HepG2 (cell line): ENCODE measurements around the gene PHF10. TPM values are rescaled to one million over a fixed set of nuclear protein-coding genes. Genes with fewer than 3 reads are reported as not detected.

Experiments used
- EED ChIP-seq: sonication (generic); formaldehyde crosslinking; IDR thresholded peaks from 2 replicates; pipeline ENCODE4 v1.5.0; 2020; ENCODE audit warnings: mild to moderate bottlenecking, missing genetic modification reagents
- LRRFIP1 ChIP-seq: sonication (generic); formaldehyde crosslinking; conservative IDR thresholded peaks from 2 replicates; pipeline ENCODE4 v1.4.0; 2020; ENCODE audit warnings: missing genetic modification reagents
- TEF ChIP-seq: sonication (generic); formaldehyde crosslinking; IDR thresholded peaks from 2 replicates; pipeline ENCODE4 v1.5.0; 2020; ENCODE audit warnings: missing genetic modification reagents
- ZNF484 ChIP-seq: sonication (generic); formaldehyde crosslinking; IDR thresholded peaks from 2 replicates; pipeline ENCODE4 v1.5.1; 2020; ENCODE audit warnings: mild to moderate bottlenecking, low read depth, missing genetic modification reagents, borderline replicate concordance
- polyA plus RNA-seq, 8 experiments: library from polyadenylated mRNA; depleted of rRNA in 3 of 8; stranded (reverse) in 7 of 8; unstranded in 1 of 8; fragments of >200 nt; fragmentation: Illumina TruSeq in 4 of 8; extraction: Trizol in 4 of 8; gene quantifications; 2 replicates each; pipeline versions ENCODE4 v1.2.1 to v1.2.3, GENCODE V29; 2011 to 2016; ENCODE audit warnings: low read depth in 4 of 8, missing spikeins in 1 of 8, mixed read lengths in 1 of 8; ENCODE audit not compliant: insufficient read depth in 1 of 8
- total RNA-seq, 5 experiments: library from RNA; depleted of rRNA; stranded (reverse); fragments of >200 nt; fragmentation: Illumina TruSeq; extraction: Trizol; gene quantifications; 2 replicates each; pipeline ENCODE4 v1.2.3, GENCODE V29; 2016; ENCODE audit warnings: low read depth in 1 of 5
- TF ChIP-seq, protein P1 (sequence below): sonication (generic); formaldehyde crosslinking; conservative IDR thresholded peaks from 2 replicates; pipeline ENCODE4 v1.5.0; 2020; ENCODE audit warnings: missing genetic modification reagents
- TF ChIP-seq, protein P2 (sequence below): sonication (generic); formaldehyde crosslinking; IDR thresholded peaks from 2 replicates; pipeline ENCODE4 v1.4.0; 2020; ENCODE audit warnings: missing genetic modification reagents, mild to moderate bottlenecking, borderline replicate concordance
- TF ChIP-seq, protein P3 (sequence below): sonication (generic); formaldehyde crosslinking; IDR thresholded peaks from 2 replicates; pipeline ENCODE4 v1.4.0; 2020; ENCODE audit warnings: missing genetic modification reagents
- TF ChIP-seq, protein P4 (sequence below): IDR thresholded peaks from 2 replicates; pipeline ENCODE4 v1.6.1; 2018; ENCODE audit warnings: missing genetic modification reagents, mild to moderate bottlenecking, missing compliant biosample characterization

PHF10 gene
- total and polyA plus RNA-seq, 2 of the 13 experiments (the other 11 are each of a cell fraction or from before 2014, with no cell fraction given), result 42.1 to 84.1 TPM

- TF ChIP-seq, protein P1, sequence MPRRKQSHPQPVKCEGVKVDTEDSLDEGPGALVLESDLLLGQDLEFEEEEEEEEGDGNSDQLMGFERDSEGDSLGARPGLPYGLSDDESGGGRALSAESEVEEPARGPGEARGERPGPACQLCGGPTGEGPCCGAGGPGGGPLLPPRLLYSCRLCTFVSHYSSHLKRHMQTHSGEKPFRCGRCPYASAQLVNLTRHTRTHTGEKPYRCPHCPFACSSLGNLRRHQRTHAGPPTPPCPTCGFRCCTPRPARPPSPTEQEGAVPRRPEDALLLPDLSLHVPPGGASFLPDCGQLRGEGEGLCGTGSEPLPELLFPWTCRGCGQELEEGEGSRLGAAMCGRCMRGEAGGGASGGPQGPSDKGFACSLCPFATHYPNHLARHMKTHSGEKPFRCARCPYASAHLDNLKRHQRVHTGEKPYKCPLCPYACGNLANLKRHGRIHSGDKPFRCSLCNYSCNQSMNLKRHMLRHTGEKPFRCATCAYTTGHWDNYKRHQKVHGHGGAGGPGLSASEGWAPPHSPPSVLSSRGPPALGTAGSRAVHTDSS (CRISPR knock-in tag), result no peak
- TF ChIP-seq ZNF484 (CRISPR knock-in tag) (no peak), TEF (no peak), LRRFIP1 (CRISPR knock-in tag) (no peak), EED (no peak)
- TF ChIP-seq, protein P2, sequence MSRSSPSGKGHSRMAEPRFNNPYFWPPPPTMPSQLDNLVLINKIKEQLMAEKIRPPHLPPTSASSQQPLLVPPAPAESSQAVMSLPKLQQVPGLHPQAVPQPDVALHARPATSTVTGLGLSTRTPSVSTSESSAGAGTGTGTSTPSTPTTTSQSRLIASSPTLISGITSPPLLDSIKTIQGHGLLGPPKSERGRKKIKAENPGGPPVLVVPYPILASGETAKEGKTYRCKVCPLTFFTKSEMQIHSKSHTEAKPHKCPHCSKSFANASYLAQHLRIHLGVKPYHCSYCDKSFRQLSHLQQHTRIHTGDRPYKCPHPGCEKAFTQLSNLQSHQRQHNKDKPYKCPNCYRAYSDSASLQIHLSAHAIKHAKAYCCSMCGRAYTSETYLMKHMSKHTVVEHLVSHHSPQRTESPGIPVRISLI (CRISPR knock-in tag), result no peak
- TF ChIP-seq, protein P3, sequence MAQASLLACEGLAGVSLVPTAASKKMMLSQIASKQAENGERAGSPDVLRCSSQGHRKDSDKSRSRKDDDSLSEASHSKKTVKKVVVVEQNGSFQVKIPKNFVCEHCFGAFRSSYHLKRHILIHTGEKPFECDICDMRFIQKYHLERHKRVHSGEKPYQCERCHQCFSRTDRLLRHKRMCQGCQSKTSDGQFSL (CRISPR knock-in tag), result no peak
- TF ChIP-seq, protein P4, sequence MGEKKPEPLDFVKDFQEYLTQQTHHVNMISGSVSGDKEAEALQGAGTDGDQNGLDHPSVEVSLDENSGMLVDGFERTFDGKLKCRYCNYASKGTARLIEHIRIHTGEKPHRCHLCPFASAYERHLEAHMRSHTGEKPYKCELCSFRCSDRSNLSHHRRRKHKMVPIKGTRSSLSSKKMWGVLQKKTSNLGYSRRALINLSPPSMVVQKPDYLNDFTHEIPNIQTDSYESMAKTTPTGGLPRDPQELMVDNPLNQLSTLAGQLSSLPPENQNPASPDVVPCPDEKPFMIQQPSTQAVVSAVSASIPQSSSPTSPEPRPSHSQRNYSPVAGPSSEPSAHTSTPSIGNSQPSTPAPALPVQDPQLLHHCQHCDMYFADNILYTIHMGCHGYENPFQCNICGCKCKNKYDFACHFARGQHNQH, result no peak
- TF ChIP-seq, all 625 proteins: peak for 0
Observed at GRCh38 chr6:169669889-169670288, 54.4 kb downstream of the PHF10 start (continued).
